ENCODE data around the gene CALN1.

CALN1 gene

GRCh38 chr7:72170475-72170874, 241.7 kb downstream of the CALN1 start:
- DNase-seq = no peak

- no peak for DNase-seq
Observed at GRCh38 chr7:72163271-72163670, 248.9 kb downstream of the CALN1 start.

GRCh38 chr7:72161534-72161933, 250.6 kb downstream of the CALN1 start:
- no peak for DNase-seq

GRCh38 chr7:72159911-72160310, 252.2 kb downstream of the CALN1 start:
- DNase-seq = no peak

- no peak for DNase-seq
Observed at GRCh38 chr7:72156671-72157070, 255.5 kb downstream of the CALN1 start.

- DNase-seq = no peak
Observed at GRCh38 chr7:72153132-72153512, 259.0 kb downstream of the CALN1 start.

- DNase-seq = no peak
Observed at GRCh38 chr7:72152161-72153131, 259.7 kb downstream of the CALN1 start.

GRCh38 chr7:72140566-72140965, 271.6 kb downstream of the CALN1 start:
- no peak for DNase-seq

- DNase-seq = no peak
Observed at GRCh38 chr7:72127136-72127535, 285.0 kb downstream of the CALN1 start.

GRCh38 chr7:72123913-72124312, 288.2 kb downstream of the CALN1 start:
- no peak for DNase-seq

GRCh38 chr7:72118366-72118765, 293.8 kb downstream of the CALN1 start:
- no peak for DNase-seq

- DNase-seq = no peak
Observed at GRCh38 chr7:72114129-72114528, 298.0 kb downstream of the CALN1 start.

GRCh38 chr7:72112992-72113391, 299.1 kb downstream of the CALN1 start:
- no peak for DNase-seq

- DNase-seq = no peak
Observed at GRCh38 chr7:72112530-72112929, 299.6 kb downstream of the CALN1 start.

GRCh38 chr7:72111086-72111485, 301.1 kb downstream of the CALN1 start:
- no peak for DNase-seq

- no peak for DNase-seq
Observed at GRCh38 chr7:72109566-72109965, 302.6 kb downstream of the CALN1 start.

GRCh38 chr7:72106405-72106804, 305.7 kb downstream of the CALN1 start:
- no peak for DNase-seq

- DNase-seq = no peak
Observed at GRCh38 chr7:72101444-72101843, 310.7 kb downstream of the CALN1 start.

GRCh38 chr7:72099784-72100183, 312.4 kb downstream of the CALN1 start:
- DNase-seq = no peak

GRCh38 chr7:72098807-72099580, 313.1 kb downstream of the CALN1 start:
- no peak for DNase-seq

GRCh38 chr7:72097226-72097625, 314.9 kb downstream of the CALN1 start:
- no peak for DNase-seq

GRCh38 chr7:72092769-72093168, 319.4 kb downstream of the CALN1 start:
- DNase-seq = no peak

GRCh38 chr7:72087926-72088325, 324.2 kb downstream of the CALN1 start:
- DNase-seq = no peak

Data from NK-92 treated with Interleukin-12 subunit alpha and Interleukin-12 subunit beta, amount 100 ng/mL, for 24 hours (cell line).